IPS DF 19.7 (cell line): ENCODE measurements around the gene IQCC.
A peak's percentile ranks its signal among the peaks of the same experiment; 100 is the strongest.

Source experiments
- DNase-seq: peaks from one replicate; pipeline ENCODE4 v3.0.0-alpha.2; 2013; ENCODE audit warnings: low read depth, low spot score

The IQCC gene

DNA sequence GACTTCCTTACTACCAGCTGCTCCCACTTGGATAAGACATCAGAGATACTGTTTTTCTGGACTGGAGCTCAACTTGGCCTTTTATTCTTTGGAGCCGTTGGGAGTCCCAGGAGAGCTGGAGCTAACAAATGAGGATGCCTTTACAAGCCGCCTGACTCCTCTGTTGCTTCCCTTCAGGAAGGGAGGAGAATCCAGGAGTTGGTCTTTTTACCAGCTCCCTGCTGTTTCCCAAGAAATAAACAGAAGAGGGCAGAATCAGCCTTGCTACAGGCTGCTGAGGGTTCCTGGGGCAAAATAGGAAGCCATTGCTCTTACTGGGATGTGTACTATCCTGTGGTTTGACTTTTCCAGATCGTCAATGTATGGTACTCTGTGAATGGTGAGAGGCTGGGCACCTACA is 18.2 kb downstream of the IQCC start:
- no peak for DNase-seq

DNA sequence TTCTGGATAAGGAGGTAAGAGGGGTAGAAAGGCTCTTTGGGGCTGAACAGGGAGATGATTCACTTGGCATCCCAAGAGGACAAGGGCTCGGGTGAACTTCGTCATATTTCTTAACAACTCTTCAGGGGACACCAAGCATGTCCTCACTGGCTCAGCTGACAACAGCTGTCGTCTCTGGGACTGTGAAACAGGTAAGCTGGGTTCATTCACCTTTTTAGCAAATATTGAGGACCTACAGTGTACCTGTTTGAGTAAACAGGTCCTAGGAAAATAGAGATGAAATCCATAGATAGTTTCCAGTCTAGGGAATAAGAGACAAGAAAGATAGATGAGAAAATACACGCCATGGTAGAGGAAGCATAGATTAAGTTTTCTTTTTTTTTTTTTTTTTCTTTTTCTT is 18.8 kb downstream of the IQCC start:
- DNase-seq: no peak

DNA sequence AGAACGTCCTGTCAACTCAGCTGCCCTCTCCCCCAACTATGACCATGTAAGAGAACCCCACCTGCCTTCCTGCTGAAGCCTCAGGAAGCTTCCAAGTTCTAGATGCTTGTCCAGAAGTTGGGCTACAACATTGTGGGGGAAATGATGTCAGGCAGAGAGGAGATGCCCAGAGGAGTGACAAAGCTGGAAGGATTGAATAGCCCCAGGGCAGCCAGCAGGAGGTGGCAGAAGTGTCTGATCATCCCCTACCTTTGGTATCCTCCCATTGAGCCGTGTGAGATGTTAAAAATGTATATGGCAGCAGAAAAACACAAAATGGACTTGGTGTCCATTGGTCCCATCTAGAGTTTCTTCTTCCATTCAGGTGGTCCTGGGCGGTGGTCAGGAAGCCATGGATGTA is 23.3 kb downstream of the IQCC start:
- DNase-seq: no peak

DNA sequence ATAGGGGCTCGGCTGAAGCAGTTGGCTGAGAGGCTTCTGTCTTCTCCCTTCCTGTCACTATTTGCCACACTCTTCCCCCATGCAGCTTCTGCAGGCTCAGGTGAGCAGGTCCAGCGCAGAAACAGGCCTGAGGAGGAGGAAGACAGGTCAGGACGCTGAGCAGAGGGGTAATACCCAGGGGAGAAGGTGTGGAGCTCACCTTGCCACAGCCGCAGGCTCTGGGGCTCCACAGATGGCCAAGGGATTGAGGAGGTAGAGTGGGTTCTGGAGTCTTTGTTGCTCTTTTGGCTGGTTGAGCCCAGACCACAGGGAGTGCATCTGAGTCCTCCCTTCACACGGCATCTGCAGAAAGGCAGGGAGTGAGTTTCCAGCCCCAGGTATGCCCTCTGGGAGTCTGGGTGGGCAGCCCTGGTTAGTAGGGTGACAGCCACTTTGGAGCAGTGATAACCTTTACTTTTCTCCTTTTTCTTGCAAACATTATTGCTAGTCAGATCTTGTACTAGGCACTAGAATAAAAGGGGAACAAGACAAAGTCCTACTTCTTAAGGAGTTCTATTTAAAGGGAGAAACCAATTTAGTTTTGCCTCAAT is 26.5 kb downstream of the IQCC start:
- DNase-seq: no peak

DNA sequence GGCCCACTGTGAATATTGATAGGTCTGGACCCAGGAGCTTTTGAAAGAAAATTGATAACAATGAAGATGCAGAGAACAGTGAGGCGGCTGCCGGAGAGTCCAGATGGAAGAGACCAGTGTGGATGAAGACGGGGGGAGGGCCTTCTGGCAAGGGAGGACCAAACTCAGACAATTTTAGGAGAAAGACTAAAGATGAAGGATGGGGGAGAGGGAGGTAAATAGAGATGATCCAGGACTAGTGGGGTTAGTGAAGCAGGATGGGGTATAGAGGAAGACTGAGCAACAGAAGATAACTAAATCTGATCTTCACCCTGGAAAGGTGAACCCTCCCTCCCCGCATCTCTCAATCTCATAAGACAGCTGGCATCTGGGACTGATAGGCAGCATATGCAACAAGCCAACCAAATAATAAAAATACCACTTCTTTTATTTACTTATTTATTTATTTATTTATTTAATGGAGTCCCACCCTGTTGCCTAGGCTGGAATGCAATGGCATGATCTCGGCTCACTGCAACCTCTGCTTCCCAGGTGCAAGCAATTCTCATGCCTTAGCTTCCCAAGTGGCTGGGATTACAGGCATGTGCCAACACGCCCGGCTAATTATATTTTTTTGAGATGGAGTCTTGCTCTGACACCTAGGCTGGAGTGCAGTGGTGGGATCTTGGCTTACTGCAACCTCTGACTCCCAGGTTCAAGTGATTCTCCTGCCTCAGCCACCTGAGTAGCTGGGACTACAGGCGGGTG is 27.3 kb downstream of the IQCC start:
- DNase-seq: no peak

DNA sequence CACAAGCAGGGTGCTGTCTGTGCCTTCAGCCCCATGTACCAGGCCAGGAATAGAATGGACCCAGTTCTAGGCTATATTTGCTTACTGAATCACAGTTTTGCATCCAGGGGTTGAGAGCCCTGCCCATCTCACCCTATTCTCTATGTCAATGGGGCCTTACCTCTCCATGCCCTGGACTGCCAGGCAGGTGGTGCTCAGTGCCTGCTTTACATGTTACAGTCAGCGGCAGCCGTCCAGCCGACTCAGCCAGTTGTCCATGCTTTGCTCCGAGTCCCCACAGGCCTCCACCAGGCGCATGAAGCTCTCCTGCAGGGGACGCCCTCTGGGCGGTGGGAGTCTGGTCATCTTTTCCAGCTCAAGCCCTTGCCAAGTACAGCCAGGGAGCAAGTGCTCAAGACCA is 29.3 kb downstream of the IQCC start:
- DNase-seq: no peak

DNA sequence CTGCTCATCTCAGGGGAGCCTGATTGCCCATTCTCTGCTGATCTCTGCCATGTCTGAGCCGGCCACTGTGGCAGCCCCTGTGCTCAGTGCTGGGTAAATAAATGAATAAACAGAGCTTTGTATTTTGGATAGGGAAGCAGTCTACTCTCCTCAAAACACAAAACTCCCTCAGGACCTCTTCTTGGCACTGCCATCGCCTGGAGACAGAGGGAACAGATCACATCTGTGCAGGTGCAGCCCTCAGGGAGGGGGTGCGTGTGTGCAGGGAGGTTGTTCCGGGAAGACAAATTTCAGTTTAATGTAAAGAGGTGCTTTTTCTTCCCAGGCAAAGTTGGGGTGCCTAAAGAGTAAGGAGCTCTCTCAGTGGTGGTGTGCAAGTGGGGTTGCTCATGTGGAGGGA is 33.9 kb downstream of the IQCC start:
- DNase-seq: no peak

DNA sequence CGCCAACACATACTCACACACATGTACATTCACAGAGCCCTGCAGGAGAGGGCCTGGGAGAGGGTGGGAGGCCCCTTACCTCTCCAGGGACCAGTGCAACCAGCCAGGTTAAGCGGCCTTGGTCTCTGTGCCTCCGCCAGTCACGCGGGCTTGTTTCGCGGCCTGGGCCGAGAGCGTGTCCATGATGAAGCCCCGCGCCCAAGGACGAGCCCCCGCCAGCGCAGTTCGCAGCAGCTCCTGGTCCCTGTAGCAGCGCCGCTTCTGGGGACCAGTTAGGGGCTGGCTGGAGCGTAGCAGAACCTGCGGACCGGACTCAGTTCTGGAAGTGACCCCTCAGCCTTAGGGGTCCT is 34.3 kb downstream of the IQCC start:
- no peak for DNase-seq

DNA sequence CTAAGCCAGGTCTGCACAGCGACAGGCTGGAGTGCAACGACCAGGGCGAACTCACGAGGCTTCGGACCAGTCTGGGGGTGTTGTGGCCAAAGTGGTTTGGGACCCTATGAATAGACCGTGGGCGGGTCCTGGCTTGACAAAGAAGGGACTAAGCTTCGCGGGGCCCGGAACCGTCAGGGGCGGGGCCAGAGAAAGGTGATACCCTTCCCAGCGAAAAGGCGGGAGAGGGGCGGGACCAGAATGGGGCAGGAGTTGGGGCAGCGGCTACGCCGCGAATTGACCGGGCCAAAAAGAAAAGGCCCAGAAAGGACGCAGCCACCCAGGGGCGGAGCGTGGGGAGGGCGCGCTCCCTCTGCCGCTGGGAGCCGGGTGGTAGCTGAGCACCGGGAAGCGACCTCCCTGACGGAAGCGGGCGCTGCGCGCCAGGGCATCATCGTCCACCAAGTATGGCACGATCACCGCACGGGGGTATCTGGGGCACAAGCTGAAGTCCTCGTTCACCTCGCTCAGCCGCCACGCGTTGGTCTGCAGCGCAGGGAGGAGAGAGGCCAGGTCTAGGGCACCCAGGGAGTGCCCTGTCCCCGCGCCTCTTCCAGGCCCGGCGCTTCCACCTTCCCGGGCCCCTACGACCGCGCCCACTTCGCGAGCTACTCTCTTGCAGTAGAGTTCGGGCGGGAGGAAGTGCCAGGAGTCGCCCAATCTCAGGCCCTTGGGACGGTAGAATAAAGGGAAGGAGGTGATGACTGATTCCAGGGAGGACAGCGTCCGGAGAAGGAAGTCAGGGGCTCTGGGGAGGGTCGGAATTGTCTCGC is 34.9 kb downstream of the IQCC start:
- DNase-seq: peak; percentile 76

DNA sequence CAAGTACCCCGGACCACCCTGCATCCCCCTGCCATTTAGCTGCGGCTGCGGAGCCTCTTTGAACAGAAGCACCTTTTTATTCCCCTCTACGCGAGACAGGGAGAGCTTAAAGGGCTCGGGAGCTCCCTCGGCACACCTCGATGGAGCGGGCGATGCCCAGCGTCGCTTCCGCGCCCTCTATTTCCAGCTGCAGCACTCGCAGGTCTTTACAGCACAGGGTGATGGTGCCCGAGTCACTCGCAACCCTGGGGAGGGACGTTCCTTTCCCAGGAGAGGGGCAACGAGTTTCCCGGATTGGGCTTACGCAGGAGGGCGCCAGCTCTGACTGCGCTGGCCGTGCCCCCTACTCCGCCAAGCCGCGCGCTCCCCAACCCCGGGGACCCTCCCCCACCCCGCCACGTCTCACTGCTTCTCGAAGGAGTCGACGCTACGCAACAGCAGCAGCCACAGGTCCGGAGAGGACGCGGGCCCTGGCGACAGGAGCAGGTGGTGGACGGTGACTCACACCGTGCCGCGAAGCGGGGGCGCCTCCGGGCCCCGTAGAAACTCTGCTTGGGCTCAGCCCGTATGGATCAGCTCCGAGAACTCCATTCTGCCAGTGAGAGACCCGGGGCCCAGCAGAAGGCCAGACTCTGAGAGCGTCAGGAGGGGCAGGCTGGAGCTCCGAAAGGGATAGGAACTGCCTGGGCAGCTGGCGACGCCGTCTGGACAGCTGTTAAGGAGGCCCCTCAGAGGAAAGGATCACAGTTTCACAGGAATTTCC is 35.7 kb downstream of the IQCC start:
- no peak for DNase-seq

DNA sequence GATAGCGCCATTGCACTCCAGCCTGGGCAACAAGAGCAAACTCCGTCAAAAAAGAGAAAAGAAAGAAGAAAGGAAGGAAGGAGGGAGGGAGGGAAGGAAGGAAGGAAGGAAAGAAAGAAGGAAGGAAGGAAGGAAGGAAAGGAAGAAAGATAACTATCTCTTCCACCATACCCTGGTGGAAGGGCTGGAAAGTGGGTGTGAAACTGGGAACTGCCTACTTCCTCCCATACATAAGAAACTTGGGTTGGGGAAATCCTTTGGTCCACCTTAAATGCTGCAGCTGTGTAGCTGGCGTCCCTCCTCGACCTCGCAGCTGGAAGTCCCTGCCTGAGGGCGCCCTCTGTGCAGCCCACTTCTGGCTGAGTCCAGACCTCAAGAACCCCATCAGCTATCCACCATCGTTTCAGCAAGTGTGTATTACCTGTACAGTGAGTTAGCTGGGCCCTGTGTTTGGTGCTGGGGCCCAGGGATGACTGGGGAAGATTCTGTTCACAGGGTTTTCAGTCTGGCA is 36.9 kb downstream of the IQCC start:
- no peak for DNase-seq

DNA sequence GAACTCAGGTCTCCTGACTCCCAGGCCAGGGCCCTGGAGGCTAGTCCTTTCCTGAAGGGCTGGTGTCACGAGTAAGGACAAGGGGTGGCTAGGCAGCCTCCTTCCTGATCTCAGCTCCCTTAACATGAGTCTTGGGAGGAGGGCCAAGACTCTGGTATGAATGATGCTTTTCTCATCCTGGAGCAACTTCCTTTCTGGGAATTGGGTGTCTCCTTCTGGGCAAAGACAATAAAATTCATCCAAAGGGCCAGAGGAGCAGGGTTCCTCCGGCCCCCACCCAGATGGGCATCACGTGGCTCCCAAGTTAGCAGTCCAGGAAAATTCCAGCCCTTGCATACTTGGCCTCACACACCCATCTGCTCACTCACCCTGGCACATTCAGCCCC is 41.4 kb downstream of the IQCC start, which contains the start of gene FAM167B:
Gene FAM167B (plus strand): TSS at position 335 of the 386 bp plus-strand sequence. CDS start 200 bp downstream, outside the sequence.
- no peak for DNase-seq

DNA sequence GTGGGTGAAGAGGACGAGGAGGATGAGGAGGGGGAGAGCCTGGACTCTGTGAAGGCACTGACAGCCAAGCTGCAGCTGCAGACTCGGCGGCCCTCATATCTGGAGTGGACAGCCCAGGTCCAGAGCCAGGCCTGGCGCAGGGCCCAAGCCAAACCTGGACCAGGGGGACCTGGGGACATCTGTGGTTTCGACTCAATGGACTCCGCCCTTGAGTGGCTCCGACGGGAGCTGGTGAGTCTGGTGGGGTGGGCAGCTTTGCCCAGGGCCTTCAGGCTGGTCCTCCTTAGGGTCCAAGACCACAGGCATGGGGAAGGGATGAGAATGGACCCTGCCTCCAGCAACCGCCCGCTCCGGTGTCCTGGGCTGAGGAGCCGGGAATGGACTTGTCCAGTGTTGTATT is 42.0 kb downstream of the IQCC start:
- no peak for DNase-seq

DNA sequence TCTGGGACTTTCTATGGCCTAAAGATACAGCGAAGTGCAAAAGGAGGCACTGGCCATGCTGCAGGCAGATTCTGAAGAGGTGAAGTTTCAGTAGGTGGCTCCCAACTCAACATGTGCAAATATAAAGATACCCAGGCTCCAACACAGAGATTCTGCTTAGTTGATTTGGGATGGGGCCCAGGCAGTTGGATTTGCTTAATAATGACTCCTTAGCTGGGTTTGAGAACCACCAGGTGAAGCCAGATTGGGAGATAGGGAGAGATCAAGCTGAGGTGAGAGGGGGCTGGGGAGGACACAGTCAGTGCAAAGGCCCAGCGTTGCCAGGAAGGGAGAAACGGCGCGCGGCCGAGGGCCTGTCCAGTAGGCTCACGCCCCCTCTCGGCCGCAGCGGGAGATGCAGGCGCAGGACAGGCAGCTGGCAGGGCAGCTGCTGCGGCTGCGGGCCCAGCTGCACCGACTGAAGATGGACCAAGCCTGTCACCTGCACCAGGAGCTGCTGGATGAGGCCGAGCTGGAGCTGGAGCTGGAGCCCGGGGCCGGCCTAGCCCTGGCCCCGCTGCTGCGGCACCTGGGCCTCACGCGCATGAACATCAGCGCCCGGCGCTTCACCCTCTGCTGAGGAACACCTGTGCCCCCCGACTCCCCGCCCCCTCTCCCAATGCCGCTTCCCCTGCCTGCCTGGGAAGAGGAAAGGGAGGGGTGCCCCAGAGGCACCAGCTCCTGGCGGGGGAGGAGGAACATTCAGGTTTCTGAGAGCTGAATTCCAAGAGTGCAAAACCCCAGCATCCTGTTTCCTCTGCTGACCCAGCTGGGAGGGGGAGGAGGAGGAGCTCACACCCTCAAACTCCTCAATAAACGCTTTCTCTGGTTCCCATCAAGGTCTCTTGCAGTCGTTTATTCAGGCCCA is 42.8 kb downstream of the IQCC start:
- DNase-seq: peak; percentile 88

DNA sequence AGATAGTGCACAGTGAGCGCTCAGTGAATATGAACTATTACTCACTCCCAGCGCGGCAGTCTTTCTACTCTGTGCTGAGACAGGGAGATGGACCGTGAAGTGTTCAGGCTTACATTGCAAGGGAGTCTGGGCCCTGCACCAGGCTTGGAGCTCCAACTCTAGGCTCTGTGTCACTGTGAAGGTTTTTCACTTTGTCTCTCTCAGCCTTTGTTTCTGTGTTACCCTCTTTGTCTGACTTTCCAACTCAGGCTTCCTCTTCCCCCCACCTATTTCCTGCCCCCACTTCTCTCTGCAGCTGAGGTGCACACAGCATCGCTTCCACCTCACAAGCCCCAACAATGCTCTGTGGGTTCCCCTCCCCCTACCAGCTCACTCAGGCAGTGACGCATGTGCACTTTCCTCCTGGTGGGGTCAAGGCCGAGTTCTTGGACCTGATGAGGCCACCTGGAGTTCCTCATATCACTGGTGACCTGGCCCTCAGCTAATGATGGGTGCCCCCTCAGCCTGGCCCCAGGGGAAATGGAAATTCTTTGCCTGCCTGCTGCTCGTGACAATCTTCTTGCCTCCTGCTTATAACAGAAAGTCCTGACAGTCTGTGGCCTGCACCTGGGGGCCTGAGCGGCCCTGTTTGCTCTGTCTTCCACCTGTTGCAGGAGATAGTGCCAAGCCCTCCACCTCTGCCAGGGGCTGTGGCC is 44.5 kb downstream of the IQCC start:
- DNase-seq: no peak

DNA sequence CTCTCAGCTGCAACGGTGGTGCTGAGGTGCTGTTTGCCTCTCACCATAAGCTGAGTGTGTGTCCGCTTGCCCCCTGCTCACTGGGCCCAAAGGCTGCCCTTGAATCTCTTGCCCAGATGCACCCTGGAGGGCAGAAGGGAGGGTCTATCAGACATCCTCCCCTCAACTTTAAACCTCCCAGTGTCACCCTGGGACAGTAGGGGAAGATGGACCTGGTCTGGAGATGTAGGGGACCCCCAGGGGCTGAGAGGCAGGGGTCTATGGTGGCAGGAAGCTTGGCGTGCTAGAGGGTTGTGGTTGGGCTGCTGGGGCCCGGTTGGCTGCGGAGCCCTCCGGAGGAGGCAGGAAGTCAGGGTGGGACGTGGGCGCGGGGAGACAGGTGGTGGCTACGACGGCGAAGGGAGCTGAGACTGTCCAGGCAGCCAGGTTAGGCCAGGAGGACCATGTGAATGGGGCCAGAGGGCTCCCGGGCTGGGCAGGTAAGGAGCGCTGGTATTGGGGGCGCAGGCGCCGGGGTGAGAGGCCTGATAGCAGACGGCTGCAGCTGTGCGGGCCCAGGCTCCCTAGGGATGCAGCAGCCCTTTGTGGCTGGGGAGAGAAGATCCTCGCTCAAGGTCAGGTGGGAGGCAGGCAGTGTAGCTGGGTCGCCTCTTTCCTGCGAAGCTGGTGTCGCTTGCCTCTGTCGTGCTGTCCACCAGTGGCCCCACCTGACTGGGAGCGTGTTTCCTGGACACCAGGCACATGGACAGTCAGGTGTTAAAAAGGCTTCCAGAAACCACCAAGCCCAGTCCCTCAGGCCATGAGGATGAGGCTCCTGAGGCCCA is 45.6 kb downstream of the IQCC start, which contains the start of gene LCK:
Gene LCK (plus strand): TSS at position 373 of the 824 bp plus-strand sequence. CDS start 23,065 bp downstream, outside the sequence.
- no peak for DNase-seq

DNA sequence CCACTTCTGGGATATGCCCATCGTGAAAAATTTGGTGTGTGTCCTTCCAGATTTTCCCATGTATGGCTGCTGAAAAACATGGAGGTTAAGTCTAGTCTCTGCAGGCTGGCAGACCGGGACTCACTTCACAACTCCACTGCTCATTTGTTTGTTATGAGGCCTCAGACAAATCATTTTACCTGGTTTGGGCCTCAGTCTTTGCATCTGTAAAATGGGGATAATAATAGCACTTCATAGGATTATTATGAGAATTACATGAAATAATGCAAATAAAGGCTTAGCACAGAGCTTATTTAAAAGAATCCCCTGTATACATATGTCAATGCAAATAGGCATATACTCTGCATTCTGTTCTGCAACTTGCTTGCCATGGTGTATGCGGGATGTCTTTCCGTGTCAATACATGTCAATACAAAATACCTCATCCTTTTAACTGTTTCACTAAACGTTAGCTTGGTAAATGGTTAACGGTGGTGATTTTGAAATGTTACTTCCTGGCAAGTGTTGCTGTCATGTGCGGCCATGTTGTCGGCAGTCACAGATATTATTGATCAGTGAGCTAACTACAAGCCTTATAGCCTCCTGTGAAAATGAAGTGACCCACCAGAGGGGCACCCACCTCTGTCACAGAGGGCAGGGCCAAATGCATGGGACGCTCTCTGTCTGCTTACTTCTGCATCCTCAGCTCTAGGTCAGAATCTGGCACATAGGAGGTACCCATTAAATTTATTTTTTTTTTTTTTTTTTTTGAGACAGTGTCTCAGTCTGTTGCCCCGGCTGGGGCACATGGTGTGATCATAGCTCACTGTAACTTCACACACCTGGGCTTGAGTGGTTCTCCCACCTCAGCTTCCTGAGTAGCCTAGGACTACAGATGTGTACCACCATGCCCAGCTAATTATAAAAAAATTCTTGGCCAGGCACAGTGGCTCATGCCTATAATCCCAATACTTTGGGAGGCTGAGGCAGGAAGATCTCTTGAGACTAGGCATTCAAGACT is 49.9 kb downstream of the IQCC start:
- no peak for DNase-seq
